ENCODE measurements around the gene B4GALT2.

The B4GALT2 gene

GRCh38 chr1:43984855-43985254 lies 5.8 kb downstream of the B4GALT2 start:
- no peak for DNase-seq (ENCODE audit: low spot score)

GRCh38 chr1:43985984-43986595 lies 7.1 kb downstream of the B4GALT2 start:
- no peak for DNase-seq (ENCODE audit: low spot score)

- no peak for DNase-seq (ENCODE audit: low spot score)
These were observed 7.7 kb downstream of the B4GALT2 start for GRCh38 chr1:43986712-43987111.

- no peak for DNase-seq (ENCODE audit: low spot score)
These were observed 8.3 kb downstream of the B4GALT2 start for GRCh38 chr1:43987159-43987902.

GRCh38 chr1:43990271-43991199 lies 11.5 kb downstream of the B4GALT2 start:
- DNase-seq (ENCODE audit: low spot score): no peak

GRCh38 chr1:43991200-43991475 lies 12.1 kb downstream of the B4GALT2 start:
- DNase-seq (ENCODE audit: low spot score): no peak

- DNase-seq (ENCODE audit: low spot score): peak; percentile 94
These were observed 12.6 kb downstream of the B4GALT2 start, which contains the start of gene CCDC24 for GRCh38 chr1:43991476-43992231. TSS of gene CCDC24 (plus strand) at chr1:43991599. CDS start at chr1:43991879, 280 bp downstream.

GRCh38 chr1:43992232-43992995 lies 13.4 kb downstream of the B4GALT2 start:
- DNase-seq (ENCODE audit: low spot score): no peak

GRCh38 chr1:43993206-43993914 lies 14.3 kb downstream of the B4GALT2 start:
- no peak for DNase-seq (ENCODE audit: low spot score)

GRCh38 chr1:43994071-43994470 lies 15.1 kb downstream of the B4GALT2 start:
- no peak for DNase-seq (ENCODE audit: low spot score)

- DNase-seq (ENCODE audit: low spot score): peak; percentile 52
These were observed 16.1 kb downstream of the B4GALT2 start for GRCh38 chr1:43994794-43995790.

- DNase-seq (ENCODE audit: low spot score): no peak
These were observed 17.1 kb downstream of the B4GALT2 start for GRCh38 chr1:43995984-43996732.

- no peak for DNase-seq (ENCODE audit: low spot score)
These were observed 17.7 kb downstream of the B4GALT2 start for GRCh38 chr1:43996733-43997115.

- DNase-seq (ENCODE audit: low spot score): no peak
These were observed 18.4 kb downstream of the B4GALT2 start for GRCh38 chr1:43997295-43997999.

GRCh38 chr1:43998000-43998378 lies 19.0 kb downstream of the B4GALT2 start:
- DNase-seq (ENCODE audit: low spot score): no peak

GRCh38 chr1:43999455-43999854 lies 20.4 kb downstream of the B4GALT2 start:
- DNase-seq (ENCODE audit: low spot score): no peak

GRCh38 chr1:44000122-44000665 lies 21.2 kb downstream of the B4GALT2 start:
- no peak for DNase-seq (ENCODE audit: low spot score)

- no peak for DNase-seq (ENCODE audit: low spot score)
These were observed 23.2 kb downstream of the B4GALT2 start for GRCh38 chr1:44002165-44002564.

All from hepatic stellate cell (primary cell).